ENCODE data around the gene MMS22L.
"Not testable (repeated sequence)": the region's sequence is repeated elsewhere in the genome, so short reads cannot be mapped to it uniquely, and the experiment has no call there.

MMS22L gene

DNA sequence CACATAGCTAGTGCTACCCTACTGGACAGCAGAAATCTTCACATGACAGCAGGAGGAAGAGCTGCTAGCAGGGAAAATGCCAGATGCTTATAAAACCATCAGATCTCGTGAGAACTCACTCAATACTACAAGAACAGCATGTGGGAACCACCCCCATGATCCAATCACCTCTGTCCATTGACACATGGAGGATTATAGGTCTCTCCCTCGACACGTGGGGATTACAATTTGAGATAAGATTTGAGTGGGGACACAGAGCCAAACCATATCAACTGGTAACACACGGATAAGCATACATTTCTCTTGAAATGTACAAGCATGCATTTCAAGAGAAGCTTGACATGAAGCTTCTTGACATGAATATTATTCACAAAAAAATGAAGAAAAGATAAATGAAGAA, 64.1 kb downstream of the MMS22L start:
- DNase-seq: no peak

DNA sequence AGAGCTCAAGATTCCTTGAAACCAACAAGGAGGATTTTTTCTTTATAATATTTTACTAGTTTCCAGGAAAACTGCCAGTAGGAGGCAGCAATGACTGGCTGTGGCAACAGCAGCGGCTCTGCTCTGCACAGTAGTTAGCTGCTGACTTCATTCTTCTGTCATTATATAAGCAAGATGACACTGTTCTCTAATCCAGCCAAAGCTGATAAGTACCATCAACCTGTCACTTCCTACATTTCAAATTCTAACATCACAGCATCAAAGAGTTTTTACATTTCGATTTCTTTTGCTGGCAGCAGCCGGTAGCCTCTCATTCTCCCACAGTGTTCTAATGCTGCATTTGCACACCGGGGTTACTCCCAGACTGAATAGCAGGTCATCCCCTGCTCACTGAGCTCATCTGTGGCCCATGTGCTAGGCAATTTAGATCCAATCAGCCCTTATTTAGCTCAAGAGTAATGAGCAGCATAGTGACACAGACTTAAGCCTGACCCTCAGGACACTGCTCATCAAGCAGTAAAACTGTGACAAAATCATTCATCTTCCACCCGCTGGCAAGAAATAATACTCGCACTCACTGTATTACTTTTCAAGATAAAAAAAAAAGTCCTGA, 67.8 kb downstream of the MMS22L start:
- DNase-seq: no peak

DNA sequence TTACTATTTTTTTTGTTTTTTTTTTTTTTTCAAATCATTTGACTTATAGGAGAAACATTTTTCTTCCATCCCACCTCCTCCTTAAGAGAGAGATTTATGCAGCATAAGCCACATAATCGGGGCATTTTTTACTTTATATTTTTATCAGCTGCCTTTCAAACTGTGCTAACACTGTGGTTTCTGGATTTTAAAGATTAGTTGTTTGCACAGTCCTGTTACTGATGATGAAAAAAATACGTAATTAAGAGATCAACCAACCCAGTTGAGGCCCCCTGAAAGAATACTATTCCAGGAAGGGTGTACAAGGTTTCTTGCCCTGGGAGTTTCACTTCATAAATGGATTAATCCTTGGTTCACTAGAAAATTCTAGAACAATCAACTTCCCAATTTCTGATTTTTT, 68.3 kb downstream of the MMS22L start:
- no peak for DNase-seq

DNA sequence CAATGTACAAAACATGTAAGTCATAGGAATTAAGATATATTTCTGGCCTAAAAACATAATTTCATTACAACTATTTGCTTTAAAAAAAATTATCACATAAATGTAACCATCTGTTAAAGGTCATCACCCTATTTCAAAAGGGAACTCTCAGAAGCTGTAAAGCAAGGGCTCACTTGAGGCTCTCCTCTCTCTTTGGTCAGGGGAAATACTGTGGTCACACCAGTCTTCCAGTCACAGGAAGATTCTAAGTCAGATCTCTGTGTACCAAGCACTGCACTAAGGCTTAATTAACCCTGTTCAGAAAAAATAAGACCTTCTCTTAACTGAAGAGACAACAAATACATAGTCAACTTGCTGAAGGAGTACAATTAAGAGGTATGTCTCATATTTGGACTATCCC, 75.6 kb downstream of the MMS22L start:
- no peak for DNase-seq

- no peak for DNase-seq
These were observed 77.0 kb downstream of the MMS22L start for GRCh38 chr6:97205966-97206365.

GRCh38 chr6:97203343-97203742, 79.7 kb downstream of the MMS22L start:
- DNase-seq: no peak

DNA sequence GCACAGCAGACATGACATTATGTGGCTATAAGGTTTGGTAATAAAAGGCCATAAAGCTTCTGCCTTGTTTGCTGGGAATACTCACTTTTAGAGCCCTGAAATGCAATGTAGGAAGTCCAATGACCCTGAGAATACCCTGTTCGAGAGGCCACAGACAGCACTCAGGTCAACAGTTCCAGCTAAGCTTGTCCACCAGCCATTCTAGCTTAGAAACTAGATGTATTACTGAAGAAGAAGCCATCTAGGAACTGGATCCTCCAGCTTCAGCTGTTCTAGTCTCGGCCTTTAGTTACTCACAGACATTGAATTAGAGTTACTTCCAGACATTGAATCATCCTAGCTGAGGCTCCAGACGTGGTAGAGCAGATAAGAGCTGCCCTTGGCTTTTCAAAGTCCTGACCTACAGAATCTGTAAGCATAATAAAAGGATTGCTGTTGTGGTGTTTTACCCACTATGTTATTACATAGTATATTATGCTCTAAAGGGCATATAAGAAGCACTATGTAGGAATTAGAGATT, 84.9 kb downstream of the MMS22L start:
- no peak for DNase-seq

DNA sequence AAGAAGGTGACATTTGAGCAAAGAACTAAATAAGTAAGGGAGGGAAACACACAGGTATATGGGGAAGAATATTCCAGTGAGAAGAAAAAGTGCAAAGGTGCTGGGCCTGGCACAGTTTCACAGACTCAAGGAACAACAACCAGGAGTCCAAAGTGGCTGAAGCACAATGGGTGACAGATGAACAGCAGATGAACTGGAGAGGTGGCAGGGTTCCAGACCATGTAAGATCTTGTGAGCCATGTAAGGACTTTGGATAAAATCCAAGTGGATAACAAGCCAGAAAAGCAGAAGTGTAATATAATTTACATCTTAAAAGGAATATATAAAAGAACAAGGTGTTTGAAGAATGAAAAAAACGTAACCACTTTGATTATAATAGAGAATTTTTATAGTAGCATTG, 87.9 kb downstream of the MMS22L start:
- DNase-seq: no peak

DNA sequence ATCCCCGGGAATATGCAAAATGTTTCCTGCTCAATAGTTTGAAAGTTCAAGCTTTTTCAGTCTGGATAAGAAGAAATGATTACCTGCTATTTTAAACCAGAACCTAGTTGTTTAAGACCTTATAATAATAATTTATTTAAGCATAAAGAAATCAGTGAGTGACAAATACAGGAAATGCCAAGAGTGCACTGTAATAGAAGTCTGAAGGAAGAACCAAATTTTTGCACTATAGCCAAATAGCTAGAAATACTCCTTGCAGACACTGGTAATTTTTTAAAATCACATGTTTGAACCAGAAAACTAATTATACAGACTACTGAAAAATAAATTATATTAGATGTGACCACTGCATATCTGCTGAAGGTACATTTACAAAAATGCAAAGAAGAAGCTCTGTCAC, 93.2 kb downstream of the MMS22L start:
- DNase-seq: no peak

GRCh38 chr6:97187951-97188350, 95.1 kb downstream of the MMS22L start:
- DNase-seq: no peak

- DNase-seq: peak; percentile 59
These were observed 96.5 kb downstream of the MMS22L start for GRCh38 chr6:97186416-97186999.

DNA sequence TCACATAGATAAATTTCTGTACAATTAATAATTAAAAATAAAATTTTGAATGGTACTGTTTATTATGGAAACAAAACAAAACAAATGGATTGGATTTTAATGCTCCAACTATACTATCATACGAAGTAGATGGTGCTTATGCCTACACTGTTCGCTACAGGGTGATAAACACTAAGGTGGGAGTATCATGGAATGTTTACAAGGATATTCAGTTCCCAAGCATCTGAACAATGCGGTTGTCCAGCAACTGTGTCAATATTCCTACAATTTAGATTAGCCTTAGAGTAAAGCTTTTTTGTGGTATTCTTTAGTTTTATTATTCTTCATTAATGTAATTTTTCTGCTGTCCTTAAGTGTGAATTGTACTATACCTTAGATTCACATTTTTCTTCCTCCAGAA, 105.1 kb downstream of the MMS22L start:
- no peak for DNase-seq

DNA sequence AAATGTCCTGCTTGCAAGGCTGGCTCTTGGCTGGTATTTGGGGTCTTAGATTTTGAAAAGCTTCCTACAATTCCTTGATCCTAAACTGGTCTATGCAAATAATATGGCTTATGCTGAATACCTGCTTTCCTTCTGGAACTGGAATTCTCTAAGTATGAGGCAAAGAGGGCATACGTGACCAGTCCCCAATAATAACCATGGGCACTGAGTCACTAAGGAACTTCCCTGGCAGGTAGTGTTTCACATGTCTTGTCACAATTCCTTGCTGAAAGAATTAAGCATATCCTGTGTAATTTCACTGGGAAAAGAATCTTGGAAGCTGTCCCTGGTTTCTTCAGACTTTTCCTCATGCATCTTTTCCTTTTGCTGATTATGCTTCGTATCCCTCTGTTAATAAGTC, 106.5 kb downstream of the MMS22L start:
- DNase-seq: no peak

- no peak for DNase-seq
These were observed 107.2 kb downstream of the MMS22L start for GRCh38 chr6:97175806-97176205.

DNA sequence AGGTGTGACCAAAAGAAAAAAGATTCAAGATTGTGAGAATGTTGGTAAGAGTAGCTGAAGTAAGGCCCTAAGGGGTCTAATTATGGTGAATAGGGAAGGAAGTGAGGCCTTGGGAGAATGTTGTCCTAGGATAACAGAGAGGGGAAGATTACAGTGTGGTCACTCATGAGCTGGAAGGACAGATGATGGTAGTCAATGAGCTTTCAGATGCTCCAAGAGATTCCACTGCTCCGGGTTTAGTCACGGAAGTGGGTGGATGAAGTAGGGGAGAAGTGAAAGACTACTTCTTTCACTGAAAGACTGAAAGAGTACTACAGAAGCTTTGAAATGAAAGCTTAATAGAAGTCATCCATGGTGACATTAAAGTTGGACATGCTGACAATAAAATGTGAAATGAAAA, 108.5 kb downstream of the MMS22L start:
- DNase-seq: no peak

DNA sequence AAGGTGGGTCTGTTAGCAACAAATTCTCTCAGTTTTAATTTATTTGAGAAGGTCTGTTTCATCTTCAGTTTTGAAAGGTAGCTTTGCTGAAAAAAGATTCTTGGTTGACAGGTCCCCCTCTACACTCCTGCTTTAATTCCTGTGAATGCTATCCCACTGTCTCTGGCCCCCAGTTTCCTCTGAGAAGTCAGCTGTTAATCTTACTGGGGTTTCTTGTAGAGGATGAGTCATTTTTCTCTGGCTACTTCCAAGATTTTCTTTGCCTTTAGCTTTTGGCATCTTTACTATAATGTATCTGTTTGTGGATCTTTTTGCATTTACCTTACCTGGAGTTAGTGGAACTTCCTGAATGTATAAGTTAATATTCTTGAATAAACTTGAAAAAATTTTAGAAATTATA, 122.7 kb downstream of the MMS22L start:
- DNase-seq: no peak

- not testable (repeated sequence) for DNase-seq
These were observed 127.6 kb downstream of the MMS22L start for GRCh38 chr6:97155447-97155846.

DNA sequence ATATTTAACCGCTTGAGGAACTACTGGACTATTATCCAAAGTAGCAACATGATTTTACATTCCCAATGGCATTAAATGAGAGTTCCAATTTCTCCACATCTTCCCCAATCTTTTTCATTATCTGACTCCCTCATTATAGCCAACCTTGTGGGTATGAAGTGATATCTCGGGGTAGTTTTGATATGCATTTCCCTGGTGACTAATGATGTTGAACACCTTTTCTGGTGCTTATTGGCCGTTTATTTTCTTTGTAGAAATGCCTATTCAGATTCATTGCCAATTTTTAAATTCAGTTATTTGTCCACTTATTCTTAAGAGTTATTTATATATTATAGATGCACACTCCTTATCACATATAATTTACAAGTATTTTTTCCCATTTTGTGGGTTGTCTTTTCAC, 129.0 kb downstream of the MMS22L start:
- DNase-seq: no peak

GRCh38 chr6:97151601-97152000, 131.4 kb downstream of the MMS22L start:
- DNase-seq: no peak

- DNase-seq: no peak
These were observed 132.1 kb downstream of the MMS22L start for GRCh38 chr6:97150932-97151331.

- no peak for DNase-seq
These were observed 135.6 kb downstream of the MMS22L start for GRCh38 chr6:97147421-97147820.

GRCh38 chr6:97145691-97146090, 137.3 kb downstream of the MMS22L start:
- no peak for DNase-seq

GRCh38 chr6:97141756-97142155, 141.3 kb downstream of the MMS22L start:
- DNase-seq: no peak

- no peak for DNase-seq
These were observed 144.4 kb downstream of the MMS22L start for GRCh38 chr6:97138581-97138980.

Data from activated CD4-positive, alpha-beta T cell treated with anti-CD3 and anti-CD28 coated beads, Interleukin-2, amount 50 U/mL, for 4 hours (primary cell).